Activated T-cell treated with anti-CD3 and anti-CD28 coated beads, Interleukin-2, amount 50 U/mL, for 48 hours (primary cell): ENCODE results near the gene OLR1.
A peak's percentile ranks its signal among the peaks of the same experiment; 100 is the strongest.
"Not testable (repeated sequence)": the region's sequence is repeated elsewhere in the genome, so short reads cannot be mapped to it uniquely, and the experiment has no call there.

Source experiments
- DNase-seq, 2 experiments: peaks; one replicate each; pipeline ENCODE4 v3.0.0-alpha.2; 2020

OLR1 gene

DNA sequence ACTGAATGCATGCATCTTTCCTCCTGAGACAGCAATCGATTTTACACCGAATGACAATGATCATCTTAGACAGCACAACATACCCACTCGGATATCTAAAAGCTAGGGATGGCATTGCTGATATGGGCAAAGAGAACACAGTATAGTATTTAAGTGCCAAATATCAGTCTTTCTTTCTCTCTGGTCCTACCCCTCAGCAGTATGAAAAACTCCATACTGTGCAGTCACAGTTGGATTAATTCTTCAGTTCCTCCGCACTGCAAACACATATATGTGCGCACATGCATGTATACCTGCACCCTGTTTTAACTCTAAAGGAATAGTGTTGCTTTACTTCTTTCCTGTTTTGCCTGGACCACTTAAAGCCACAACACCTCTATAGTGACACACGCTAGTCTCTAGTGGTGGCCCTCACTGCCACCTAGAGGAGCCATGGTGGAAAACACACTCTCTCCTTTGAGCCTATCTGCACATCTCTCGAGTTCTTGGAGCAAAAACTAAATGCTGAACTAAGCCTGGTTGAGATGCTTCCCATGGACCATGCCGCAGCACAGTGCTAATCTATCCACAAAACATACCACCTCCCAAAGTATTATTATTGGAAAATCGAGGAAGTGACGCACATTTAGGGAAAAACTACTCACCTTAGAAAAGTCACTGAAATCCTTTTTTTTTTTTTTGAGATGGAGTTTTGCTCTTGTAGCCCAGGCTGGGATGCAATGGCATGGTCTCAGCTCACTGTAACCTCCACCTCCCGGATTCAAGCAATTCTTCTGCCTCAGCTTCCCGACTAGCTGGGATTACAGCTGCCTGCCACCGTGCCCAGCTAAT lies 18.8 kb upstream of the OLR1 start:
- peak; percentile 55 to 65 for DNase-seq

DNA sequence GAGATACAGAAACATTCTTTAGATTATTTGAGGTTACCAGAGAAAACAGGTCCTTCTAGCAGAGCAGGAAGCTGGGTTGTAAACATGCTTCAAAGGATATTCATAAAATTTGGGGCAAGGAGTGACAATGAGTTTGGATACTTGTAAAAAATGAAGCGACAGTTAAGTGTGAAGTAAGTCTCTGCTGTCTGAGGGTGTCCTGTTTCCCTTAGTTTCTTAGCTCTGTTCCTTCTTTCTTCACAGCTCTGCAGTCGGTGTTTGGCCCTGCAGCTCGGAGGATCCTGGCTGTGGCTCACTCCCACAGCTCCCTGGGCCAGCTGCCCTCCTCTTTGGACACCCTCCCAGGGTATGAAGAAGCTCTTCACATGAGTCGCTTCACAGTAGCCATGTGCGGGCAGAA lies 17.7 kb upstream of the OLR1 start:
- no peak for DNase-seq

GRCh38 chr12:10186958-10187357 lies 15.0 kb upstream of the OLR1 start:
- not testable (repeated sequence) for DNase-seq

DNA sequence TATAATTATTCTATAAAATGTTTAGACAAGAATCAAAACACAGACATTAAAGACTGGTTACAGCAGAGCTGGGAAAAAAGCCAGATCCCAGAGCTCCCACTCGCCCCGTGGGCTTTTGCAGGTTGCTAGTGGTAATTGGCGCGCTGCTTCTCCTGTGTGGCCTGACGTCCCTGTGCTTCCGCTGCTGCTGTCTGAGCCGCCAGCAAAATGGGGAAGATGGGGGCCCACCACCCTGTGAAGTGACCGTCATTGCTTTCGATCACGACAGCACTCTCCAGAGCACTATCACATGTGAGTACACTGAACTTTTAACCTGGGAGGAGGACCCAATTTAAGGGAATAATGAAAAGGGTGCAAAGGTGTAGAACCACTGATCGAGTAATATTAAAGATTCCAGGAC lies 14.4 kb upstream of the OLR1 start:
- DNase-seq, result no peak

- DNase-seq, result no peak
Observed at GRCh38 chr12:10184261-10184843, 12.4 kb upstream of the OLR1 start.

DNA sequence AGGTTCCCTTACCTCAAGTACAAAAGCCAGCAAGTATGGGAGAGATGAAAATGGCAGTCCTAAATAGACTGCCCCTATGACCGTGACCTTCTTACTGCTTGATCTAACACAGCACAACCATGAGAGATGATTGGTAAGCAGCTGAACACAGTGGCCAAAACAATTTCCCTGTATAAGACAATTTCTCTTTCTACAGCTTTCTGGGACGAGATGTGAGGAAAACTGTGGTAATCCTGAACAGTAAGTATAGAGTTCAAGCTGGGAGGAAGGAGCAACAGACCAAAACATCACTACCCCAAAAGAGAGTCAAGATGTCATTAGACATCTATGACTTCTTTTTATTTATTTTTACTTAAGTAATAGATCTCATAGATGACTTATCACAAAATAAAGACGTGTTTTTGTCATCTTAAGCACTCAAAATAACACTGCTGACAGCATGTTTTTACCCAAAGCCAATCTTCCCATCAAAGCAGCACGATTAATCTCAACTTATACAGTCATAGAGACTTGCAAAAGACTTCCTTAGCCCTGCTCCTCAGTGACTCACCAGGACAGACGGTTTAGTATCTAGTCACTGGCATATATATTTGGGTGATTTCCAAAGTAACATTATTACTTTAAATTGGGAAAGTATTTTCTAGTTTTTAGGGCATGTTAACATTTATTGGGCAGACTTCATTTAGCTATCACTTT lies 10.6 kb upstream of the OLR1 start:
- no peak for DNase-seq

DNA sequence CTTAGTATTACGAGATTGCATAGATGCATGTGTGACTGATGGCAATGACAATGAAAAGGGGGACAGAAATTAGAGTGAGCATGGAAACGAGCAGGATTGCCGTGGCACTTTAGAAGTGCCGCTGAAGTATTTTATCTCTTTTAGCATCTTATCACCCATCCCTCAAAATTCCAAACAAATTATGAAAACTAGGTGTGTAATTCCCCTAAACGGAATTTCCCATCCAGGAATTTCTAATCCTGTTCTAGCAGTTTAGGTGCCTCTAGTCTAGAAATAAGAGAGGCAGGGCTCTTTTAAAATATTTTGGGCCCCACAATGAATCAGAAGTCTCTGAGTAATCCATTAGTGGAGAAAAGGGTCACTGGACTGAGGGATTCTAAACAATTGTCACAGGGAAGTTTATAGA lies 7.8 kb upstream of the OLR1 start:
- no peak for DNase-seq

DNA sequence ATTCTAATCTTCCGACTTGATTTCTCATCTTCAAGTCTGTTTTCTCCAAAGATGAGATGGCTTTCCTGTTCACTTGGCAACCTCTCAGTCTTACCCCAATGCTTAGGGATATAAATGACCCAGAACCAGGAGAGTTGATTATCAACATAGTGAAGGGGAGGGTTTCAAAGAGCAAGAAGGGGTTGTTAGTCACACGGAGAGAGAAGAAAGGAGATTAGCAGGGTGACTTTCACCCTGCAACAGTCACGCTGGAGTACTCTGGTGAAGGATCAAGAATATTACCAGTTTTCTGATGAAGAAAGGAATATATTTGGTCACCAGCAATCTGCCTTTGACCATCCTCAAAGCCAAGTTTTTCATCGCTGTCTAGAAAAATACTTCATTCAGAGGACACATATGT lies 6.9 kb upstream of the OLR1 start, which contains the start of gene TMEM52B:
Gene TMEM52B (plus strand): TSS at position 212 of the 400 bp plus-strand sequence. CDS start 543 bp downstream, outside the sequence.
- no peak for DNase-seq

- DNase-seq, result no peak
Observed at GRCh38 chr12:10175846-10176636, 4.1 kb upstream of the OLR1 start.

- DNase-seq, result no peak
Observed at GRCh38 chr12:10174986-10175614, 3.2 kb upstream of the OLR1 start.

DNA sequence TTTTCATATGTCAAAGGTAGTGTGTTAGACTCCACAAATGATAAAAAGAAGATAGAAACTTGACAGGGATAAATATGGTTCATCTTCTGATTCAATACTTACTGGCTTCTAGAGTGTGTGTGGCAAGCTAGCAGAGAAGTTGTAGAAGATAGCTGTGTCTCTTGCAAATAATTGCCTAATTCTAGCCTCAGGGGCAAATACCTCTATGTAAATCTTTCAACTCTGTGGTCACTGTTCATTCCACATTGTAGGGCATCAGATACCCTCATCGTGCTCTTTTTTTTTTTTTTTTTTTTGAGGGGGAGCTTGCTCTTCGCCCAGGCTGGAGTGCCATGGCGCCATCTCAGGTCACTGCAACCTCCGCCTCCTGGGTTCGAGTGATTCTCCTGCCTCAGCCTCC lies 1.7 kb downstream of the OLR1 start:
- no peak for DNase-seq

- no peak for DNase-seq
Observed at GRCh38 chr12:10169104-10169503, 2.8 kb downstream of the OLR1 start.

GRCh38 chr12:10167599-10167998 lies 4.3 kb downstream of the OLR1 start:
- no peak for DNase-seq

DNA sequence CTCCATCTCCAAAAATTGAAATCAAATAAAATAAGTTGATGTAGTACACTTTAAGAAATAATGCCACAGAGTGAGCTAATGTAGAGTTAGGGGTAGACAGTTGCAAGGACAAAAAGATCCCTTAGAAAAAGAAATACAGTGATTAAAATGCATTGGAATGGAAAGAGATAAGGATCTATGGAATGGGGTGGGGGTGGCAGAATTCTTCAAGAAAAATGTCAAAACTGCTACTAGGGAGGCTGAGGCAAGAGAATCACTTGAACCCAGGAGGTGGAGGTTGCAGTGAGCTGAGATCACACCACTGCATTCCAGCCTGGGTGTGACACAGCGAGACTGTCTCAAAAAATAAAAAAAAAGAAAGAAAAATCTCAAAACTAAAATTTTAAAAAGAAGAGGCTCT lies 6.5 kb downstream of the OLR1 start:
- no peak for DNase-seq

DNA sequence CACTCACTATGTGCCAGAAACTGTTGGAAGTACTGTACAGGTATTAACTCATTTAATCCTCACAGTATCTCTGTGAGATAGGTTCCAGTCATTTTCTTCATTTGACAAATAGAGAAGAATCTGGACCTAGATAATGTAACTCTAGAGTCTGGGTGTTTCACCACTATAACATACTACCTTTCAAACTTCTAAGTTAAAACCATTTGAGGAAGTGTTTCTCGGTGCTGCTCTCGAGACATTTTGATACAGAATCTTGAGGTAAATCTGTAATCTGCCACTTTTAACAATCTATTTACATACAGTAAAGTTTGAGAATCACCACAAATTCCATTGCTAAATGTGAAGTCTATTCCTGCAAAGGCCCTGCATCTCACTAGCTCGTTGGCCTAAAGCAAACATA lies 8.8 kb downstream of the OLR1 start:
- DNase-seq, result no peak

DNA sequence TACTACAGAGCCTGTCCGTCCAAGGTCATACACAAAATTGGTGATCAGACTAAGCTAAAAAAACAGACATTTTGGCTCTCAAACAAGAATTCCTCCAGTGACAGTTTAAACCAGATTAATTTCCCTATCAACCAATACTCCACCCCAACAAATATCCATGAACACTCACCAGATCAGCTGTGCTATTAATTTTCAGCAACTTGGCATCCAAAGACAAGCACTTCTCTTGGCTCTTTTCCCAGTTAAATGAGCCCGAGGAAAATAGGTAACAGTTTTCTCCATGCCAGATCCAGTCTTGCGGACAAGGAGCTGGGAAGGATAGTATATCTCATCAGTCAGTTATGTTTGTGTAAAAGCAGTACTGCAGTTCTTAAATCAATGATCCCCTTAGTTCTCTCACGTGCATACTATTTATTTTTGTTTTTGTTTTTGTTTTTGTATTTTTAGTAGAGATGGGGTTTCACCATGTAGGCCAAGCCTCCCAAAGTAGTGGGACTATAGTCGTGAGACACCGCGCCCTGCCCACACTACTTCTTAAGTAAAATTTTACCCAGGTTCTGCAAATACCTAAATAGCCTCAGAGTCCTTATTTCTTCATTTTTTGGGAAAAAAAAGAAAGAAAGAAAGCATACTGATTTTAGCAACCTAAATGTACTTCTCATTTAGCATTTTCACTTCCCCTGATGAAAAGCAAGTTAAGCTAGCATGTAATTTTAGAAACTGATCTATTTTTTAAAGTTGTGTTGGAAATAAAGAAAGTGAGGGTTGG lies 11.1 kb downstream of the OLR1 start:
- DNase-seq, result no peak

DNA sequence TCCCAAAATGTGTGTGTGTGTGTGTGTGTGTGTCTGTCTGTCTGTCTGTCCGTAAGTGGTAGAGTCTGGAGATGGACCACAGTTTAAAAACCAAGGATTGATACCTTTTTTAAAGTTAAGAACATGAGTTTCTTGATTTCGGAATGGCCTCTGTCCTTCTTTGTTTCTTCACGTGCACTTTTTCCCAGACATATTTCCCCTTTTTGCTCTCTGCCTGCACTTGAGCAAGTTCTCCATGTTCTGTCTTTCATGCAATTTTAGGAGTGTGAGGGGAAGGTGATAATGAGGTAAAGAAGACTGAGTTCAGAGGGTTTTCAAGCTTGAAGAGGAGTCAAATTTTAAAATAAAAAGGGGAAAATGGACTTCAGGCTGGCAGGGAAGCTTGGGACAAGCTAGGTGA lies 12.7 kb downstream of the OLR1 start:
- no peak for DNase-seq

DNA sequence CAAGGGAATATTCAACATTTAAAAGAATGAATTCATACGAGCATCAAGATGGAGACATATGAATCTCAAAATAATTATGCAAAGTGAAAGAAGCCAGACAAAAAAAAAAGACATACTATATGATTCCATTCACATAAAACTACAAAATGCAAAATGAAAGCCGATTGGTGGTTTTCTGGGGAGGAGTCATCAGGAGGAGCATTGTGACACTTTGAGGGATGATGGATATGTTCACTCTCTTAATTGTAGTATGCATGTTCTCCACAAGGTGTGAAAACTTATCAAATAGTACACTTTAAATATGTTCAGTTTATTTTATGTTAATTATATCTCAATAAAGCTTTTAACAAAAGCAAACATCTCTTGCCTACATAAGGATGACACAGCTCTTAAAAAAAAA lies 13.5 kb downstream of the OLR1 start:
- DNase-seq, result no peak

- DNase-seq, result no peak
Observed at GRCh38 chr12:10155966-10156365, 16.0 kb downstream of the OLR1 start.

GRCh38 chr12:10154145-10154496 lies 17.8 kb downstream of the OLR1 start:
- DNase-seq, result no peak

GRCh38 chr12:10153271-10154144 lies 18.4 kb downstream of the OLR1 start:
- DNase-seq, result peak; percentile 75 to 77
